ENCODE data around the gene FNDC11.
A peak's percentile ranks its signal among the peaks of the same experiment; 100 is the strongest.
"Not testable (repeated sequence)": the region's sequence is repeated elsewhere in the genome, so short reads cannot be mapped to it uniquely, and the experiment has no call there.

Gene FNDC11

GRCh38 chr20:63567386-63568169 is 13.6 kb downstream of the FNDC11 start:
- DNase-seq: no peak

DNA sequence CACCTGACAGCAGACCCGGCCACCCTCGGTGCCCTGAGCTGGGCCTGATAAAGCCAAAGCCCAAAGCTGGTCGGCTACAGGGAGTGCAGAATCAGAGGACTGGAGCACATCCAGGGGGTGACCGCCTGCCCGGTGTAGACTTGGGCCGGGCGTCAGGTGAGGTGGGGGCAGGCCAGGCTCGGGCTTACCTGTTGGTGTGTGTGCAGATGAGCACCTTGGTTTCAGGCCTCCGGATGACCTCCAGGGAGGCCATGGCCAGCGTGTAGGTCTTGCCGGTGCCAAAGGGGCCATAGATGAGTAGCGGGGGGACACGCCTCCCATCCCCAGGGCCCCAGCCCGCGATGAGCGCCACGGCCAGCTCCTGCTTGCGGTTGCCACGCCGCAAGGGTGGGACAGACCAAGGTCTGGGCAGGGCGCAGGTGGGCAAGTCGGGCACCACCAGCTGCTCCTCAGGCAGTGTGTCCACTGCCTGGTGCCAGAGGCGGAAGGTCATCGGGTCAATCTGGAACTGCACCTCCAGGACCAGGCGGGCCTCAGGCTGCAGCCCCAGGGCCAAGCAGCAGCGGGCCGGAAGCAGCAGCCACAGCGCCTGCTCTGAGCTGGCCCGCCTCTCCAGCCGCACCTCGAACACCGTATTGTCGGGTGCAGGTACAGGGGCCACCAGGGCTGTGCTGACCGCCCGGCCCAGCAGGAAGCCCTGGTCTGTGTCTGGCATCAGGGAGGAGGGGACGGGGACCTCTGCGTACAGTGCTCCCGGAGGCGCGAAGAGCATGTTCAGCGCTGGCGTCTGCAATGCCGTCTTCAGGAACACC is 14.4 kb downstream of the FNDC11 start:
- DNase-seq: no peak

DNA sequence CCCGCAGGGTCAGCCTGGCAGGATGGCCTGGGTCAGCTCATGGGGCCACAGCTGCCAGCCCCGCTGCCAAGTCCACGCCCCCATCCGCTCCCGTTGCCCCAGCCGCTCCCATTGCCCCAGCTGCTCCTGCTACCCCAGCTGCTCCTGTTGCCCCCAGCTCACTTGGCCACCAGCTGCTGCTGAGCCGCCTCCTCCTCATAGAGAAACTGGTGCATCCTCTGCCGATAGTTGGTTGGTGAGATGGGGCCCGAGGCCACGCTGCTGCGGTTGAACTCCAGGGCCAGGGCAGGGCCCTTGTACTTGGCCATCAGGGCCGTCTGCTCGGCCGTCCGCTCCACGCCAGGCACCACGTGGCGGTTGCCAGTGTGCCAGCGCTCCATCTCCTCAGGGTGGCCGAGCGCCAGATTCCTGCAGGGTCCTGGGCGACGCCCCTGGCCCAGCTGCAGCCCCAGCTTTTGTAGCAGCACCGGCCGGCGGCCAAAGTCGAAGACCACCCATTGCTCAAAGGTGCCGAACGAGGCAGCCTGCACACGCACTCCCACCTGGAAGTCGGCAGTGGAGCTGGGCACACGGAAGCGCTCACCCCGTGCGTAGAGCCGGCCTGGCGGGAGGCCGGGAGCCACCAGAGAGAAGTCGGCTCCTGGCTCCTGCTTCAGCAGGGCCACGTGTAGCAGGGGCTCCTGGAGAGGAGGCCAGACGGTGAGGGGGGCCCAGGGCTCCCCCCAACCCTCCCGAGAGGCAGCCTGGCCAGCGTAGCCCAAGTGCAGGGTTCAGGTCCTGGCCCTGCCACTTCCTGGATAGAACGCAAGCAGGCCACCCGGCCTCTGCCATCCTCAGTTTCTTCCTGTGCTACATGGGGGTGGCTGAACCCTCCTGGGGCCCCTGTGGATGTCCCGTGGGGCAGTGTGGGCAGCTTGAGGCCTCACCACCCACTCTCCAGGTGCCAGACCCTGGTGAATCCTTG is 15.3 kb downstream of the FNDC11 start:
- DNase-seq: no peak

- no peak for DNase-seq
Measured at GRCh38 chr20:63570281-63571086, 16.5 kb downstream of the FNDC11 start.

DNA sequence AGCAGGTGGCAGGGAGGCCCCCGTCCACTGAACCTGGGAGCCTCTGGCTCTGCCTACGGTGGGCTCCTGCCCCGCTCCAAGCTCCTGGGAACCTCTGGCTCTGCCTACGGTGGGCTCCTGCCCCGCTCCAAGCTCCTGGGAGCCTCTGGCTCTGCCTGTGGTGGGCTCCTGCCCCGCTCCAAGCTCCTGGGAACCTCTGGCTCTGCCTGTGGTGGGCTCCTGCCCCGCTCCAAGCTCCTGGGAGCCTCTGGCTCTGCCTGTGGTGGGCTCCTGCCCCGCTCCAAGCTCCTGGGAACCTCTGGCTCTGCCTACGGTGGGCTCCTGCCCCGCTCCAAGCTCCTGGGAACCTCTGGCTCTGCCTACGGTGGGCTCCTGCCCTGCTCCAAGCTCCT is 17.1 kb downstream of the FNDC11 start:
- not testable (repeated sequence) for DNase-seq

DNA sequence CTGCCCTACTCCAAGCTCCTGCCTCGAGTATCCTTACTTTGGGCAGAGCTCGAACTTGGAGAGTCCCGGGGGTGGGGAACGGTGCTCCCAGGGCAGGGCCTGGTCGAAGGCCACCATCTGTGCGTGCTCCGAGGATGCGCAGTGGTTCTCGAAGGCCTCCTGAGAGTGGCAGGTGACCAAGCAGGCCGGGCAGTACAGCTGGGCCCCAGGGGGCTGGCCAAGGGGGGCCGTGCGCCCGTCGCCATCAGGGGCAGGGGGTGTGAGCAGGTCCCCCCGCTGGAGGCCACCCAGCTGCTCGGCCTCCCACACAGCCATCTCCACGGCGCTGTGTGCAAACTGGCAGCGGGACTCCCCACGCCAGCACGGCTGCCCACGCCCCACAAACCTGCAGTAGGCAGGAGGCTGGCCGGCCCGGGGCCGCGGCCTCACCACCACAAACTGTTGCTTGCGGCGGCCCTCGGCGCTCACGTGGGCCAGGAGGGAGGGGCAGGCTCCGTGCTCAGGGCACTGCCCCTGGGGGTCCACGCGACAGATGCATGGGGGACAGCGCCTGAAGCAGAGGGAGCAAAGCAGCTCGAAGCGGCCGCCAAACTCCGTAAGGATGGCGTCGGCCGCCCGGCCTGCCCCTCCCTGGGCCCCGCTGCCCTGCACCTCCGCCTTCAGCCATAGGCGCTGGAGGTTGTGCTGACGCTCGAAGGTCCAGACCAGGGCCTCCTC is 18.3 kb downstream of the FNDC11 start:
- DNase-seq: no peak

DNA sequence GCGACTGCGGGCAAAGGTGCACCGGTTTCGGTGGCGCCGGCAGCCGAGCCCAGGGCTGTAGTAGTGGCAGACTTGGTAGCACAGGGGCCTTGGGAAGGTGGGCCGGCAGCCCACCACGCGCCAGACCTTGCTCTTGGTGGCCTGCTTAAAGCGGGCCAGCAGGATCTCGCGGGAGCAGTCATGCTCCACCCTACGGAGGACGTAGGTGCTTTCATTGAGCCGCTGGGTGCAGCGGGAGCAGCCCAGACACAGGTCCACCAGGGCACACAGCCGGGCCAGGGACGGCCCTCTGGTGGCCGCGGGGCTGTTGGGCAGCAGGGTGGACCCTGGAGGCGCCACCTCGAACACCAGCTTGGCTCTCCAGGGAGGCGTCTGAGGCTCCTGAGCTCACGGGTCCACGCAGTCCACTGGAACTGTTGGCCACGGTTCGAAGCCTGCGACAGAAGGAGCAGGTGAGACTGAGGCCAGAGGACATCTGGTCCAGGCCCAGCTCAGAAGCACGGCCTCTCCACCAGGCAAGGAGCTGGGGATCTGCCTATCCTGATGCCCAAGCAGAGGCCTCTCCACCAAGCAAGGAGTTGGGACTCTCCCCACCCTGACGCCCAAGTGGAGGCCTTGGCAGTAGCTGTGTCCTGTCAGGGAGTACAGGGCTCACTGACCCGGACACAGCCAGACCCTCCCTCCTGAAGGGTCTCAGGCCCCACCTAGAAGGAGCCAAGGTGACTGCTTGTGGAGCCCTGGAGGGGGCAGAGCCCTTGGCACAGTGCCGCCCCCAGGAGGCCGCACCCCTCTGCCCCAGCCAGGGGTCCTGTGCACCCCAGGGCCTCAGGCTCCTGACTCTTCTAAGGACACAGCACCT is 19.1 kb downstream of the FNDC11 start:
- DNase-seq: no peak

- no peak for DNase-seq
Measured at GRCh38 chr20:63573647-63574131, 19.7 kb downstream of the FNDC11 start.

DNA sequence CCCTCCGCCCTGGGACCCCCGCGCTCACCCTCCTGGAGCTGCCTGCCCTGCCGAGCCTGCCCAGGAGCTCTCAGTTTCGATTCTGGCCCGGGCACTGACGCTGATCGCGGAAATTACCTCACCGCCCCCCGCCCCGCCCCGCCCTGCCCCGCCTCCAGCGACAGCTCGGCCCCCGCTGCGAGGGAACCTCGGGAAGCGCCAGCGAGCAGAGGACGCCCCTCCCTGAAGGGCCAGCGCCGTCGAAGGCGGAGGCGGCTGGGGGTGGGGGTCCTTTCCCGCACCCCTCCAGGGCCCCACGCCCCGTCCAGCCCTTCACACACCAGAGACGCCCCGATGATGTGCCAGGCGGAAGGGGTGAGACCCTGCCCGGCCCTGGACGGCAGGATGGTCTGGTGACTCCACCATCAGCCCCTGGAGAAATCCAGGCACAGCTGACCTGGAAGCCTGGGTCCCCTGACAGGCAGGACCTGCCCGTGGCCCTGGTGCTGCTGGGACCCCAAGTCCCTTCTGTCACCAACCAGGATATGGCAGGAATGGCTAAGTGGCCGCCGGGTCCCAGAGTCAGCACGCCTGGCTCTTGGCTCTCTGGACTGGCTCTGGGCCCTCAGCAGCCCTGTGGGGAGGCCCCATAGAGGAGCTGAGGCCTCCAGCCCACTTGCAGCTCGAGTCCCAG is 20.3 kb downstream of the FNDC11 start, which contains the start of gene HELZ2:
Gene HELZ2, minus strand, starts transcription at position 84 of the 673 bp plus-strand sequence. CDS start 1,854 bp downstream, outside the sequence.
- DNase-seq: peak; percentile 61

DNA sequence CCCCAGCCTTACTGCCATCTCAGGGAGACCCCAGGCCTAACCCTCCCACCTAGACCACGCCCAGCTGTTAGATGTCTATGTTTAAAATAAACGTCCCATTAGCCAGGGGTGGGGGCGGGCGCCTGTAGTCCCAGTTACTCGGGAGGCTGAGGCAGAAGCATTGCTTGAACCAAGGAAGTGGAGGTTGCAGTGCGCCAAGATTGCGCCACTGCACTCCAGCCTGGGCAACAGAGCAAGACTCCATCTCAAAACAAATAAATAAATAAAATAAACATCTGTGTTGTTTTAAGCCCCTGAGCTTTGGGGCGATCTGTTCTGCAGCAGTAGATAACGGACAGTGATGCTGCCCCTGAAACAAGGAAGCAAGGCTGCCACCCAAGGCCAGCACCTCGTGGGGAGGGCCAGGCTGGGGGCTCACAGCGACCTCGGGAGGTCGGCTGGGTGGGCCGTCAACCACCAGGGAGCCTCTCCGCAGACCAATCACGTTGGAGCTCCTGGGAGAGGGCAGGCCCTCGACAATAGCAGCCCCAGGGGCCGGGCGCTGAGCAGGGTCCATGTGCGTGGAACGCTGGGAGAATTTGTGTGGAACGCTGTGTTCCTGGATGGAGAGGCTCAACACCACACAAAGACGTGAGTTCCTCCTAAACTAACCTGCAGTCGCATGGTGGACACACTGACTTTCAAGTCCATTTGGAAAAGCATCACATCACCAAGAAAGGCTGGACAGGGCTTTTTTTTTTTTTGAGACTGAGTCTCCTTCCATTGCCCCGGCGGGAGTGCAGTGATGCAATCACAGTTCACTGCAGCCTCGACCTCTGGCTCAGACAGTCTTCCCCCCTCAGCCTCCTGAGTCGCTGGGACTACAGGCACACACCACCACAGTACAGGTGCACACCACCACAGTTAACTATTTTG is 21.1 kb downstream of the FNDC11 start:
- no peak for DNase-seq

DNA sequence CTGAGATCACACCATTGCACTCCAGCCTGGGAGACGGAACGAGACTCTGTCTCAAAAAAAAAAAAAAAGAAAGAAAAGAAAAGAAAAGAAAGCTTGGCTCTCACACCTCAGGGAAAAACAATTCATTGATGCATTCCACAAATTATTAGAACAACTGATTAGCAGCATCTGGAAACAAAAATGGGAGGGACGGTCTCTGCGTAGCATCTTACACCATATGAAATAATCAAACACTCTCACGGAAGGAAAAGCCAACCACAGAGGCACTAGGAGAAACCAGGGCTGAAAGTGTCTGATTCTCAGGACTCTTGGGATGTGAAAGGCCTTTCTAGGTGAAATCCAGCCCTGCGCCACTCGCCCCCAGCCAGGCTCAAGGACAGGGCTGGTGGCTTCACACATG is 22.4 kb downstream of the FNDC11 start:
- DNase-seq: no peak

DNA sequence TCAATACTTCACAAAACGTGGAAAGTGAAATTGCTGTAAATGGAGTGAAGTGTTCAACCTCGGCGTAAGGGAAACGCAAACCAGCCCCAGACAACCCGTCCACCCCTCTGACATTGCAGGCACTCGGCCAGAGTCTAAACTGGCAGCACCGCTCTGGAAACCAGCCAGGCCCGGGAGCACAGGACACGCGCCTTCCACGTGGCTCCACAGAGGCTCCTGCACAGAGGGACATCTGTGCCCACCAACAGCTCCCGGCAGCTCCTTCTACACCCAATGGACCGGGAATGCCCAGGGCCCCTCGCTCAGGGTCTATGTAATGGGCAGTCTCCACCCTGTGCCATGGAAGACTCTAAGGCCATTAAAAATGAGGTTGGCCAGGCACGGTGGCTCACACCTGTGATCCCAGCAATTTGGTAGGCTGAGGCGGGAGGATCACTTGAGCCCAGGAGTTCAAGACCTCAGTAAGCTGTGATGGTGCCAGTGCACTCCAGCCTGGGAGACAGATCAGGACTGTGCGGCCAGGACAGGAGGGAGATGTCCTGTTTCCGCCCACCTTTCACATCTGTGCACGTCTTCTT is 23.4 kb downstream of the FNDC11 start:
- no peak for DNase-seq

- DNase-seq: no peak
Measured at GRCh38 chr20:63578224-63579016, 24.5 kb downstream of the FNDC11 start.

GRCh38 chr20:63579017-63579694 is 25.2 kb downstream of the FNDC11 start:
- no peak for DNase-seq

DNA sequence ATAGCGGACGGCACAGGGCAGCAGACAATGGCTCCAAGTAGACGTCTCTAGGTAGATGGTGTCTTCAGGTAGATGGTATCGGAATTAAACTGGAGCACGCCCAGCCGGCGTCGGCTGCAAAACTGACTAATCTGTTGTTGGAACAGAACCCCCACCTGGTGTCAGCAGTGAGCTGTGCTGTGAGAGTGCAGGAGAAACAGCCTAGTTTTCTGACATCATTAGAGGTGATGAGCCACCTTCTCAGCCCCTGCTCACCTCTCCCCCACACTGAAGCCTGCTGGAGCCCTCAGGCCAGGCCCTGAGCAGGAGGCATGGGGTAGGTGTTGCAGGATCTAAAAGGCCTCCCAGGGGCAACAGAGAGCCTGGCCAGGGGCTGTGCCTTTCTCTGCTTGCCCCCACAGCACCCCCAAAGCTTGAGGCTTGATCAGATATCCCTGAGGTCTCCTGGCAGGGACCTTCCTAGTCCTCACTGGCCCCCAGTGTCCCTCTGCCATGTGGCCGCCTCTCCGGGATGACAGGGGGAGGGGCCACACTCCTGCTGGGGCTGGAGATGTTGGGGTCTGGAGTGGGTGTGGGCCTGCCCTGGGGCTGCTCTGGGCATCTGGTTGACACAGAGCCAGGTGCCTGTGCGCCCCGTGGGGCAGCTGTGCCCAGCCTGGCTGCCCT is 27.0 kb downstream of the FNDC11 start:
- DNase-seq: peak; percentile 48

All from effector CD8-positive, alpha-beta T cell (primary cell).